Vagina (tissue), 2 donors: ENCODE measurements around the gene LGALS4. TPM values are rescaled to one million over a fixed set of nuclear protein-coding genes. Genes with fewer than 3 reads are reported as not detected.
A peak's percentile ranks its signal among the peaks of the same experiment; 100 is the strongest.
"Not testable (repeated sequence)": the region's sequence is repeated elsewhere in the genome, so short reads cannot be mapped to it uniquely, and the experiment has no call there.

Experiments used
- DNase-seq, 2 donors: peaks; one replicate each; pipeline ENCODE4 v3.0.0-alpha.2; 2017; ENCODE audit errors: extremely low spot score in 2 of 2
- H3K27ac ChIP-seq: fragments of 200-600 bp; sonication (generic); one replicate; pipeline ENCODE4 v1.5.1; 2019
- H3K27me3 ChIP-seq: fragments of 200-600 bp; sonication (generic); one replicate; pipeline ENCODE4 v1.5.1; 2019
- H3K36me3 ChIP-seq, 2 donors: fragments of 200-600 bp; sonication (generic); one replicate each; pipeline ENCODE4 v1.5.1; 2017 to 2019
- H3K4me1 ChIP-seq: fragments of 200-600 bp; sonication (generic); one replicate; pipeline ENCODE4 v1.5.1; 2019
- H3K4me3 ChIP-seq, 2 donors: fragments of 200-600 bp; sonication (generic); 1 replicate in 1 of 2; 2 replicates in 1 of 2; pipeline ENCODE4 v1.5.1; 2016 to 2019
- H3K9me3 ChIP-seq: fragments of 200-600 bp; sonication (generic); one replicate; pipeline ENCODE4 v1.5.1; 2019
- POLR2A ChIP-seq, 2 donors: fragments of 450-650 bp; IDR thresholded peaks; one replicate each; pipeline ENCODE4 v1.6.1; 2017; ENCODE audit warnings: antibody characterized with exemption in 2 of 2, mild to moderate bottlenecking in 2 of 2, moderate library complexity in 2 of 2
- POLR2AphosphoS5 ChIP-seq, 2 donors: sonication (generic); formaldehyde crosslinking; IDR thresholded peaks; one replicate each; pipeline ENCODE4 v1.9.0; 2017; ENCODE audit warnings: antibody characterized with exemption in 2 of 2, mild to moderate bottlenecking in 2 of 2, low read depth in 1 of 2; ENCODE audit not compliant: insufficient read depth in 1 of 2
- intact Hi-C: fragments of 100-400 bp; cut with DNase I; formaldehyde crosslinking; loops from one replicate; pipeline ENCODE4 v1.15.1; 2023
- total RNA-seq: library from RNA; depleted of rRNA; stranded (reverse); fragments of >200 nt; gene quantifications from one replicate; pipeline ENCODE4 v1.2.3, GENCODE V29; 2016
- TF ChIP-seq, protein P1 (sequence below), 3 experiments: fragments of 450-650 bp in 2 of 3; fragments of 200-600 bp in 1 of 3; sonication (generic) in 1 of 3; IDR thresholded peaks; one replicate each; pipeline ENCODE4 v1.5.1; 2017 to 2019; ENCODE audit warnings: antibody characterized with exemption in 3 of 3, mild to moderate bottlenecking in 2 of 3, moderate library complexity in 2 of 3

The LGALS4 gene
- total RNA-seq, 1 donor from 2014 or later = not detected

DNA sequence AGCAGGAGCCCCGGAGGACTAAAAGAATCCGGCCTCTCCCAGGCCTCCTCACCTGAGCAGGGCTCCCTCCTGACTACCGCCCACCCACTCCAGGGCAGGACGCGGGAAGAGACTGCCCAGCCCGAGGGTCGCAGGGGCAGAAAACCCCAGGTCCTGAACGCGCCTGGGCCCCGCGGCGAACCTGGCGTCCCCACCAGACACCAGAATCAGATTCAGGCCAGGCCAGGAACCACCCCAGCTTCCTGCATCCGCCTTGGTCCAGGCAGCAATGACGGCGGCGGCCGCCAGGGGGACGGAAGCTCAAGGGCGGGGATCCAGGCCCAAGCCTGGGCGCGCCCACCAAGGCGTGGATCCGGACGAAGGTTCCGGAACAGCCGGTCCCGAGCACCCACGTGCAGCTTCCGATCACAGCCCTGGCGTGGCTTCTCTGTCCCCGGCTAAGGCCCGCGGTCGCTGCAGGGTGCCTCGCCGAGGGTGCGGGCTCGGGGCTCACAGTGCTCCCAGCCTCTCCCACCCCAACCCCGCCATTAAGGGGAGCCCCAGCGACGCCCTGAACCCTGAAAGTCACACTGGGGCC lies 43.0 kb downstream of the LGALS4 start:
- Histone ChIP-seq H3K27ac (peak overlapping the region; percentile 85), H3K27me3 (no peaks in the 10 kb centered on the region), H3K36me3 (no peaks in the 10 kb centered on the region), H3K4me1 (peaks cover 16% of the 10 kb centered on the region), H3K4me3 (peak overlapping the region; percentile 36 to 45), H3K9me3 (no peaks in the 10 kb centered on the region)
- DNase-seq = no peak
- TF ChIP-seq POLR2AphosphoS5 (IDR thresholded peaks at IDR 0.05; ENCODE audit: insufficient read depth in 1 of 2, low read depth in 1 of 2) = peak; percentile 83 to 93
- peak in 1 of 2 donors; percentile 6 for TF ChIP-seq POLR2A (IDR thresholded peaks at IDR 0.05)
- TF ChIP-seq, protein P1, sequence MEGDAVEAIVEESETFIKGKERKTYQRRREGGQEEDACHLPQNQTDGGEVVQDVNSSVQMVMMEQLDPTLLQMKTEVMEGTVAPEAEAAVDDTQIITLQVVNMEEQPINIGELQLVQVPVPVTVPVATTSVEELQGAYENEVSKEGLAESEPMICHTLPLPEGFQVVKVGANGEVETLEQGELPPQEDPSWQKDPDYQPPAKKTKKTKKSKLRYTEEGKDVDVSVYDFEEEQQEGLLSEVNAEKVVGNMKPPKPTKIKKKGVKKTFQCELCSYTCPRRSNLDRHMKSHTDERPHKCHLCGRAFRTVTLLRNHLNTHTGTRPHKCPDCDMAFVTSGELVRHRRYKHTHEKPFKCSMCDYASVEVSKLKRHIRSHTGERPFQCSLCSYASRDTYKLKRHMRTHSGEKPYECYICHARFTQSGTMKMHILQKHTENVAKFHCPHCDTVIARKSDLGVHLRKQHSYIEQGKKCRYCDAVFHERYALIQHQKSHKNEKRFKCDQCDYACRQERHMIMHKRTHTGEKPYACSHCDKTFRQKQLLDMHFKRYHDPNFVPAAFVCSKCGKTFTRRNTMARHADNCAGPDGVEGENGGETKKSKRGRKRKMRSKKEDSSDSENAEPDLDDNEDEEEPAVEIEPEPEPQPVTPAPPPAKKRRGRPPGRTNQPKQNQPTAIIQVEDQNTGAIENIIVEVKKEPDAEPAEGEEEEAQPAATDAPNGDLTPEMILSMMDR (IDR thresholded peaks at IDR 0.05) = peak; percentile 70 to 89 (median 81)
- intact Hi-C loops = no loop called here

DNA sequence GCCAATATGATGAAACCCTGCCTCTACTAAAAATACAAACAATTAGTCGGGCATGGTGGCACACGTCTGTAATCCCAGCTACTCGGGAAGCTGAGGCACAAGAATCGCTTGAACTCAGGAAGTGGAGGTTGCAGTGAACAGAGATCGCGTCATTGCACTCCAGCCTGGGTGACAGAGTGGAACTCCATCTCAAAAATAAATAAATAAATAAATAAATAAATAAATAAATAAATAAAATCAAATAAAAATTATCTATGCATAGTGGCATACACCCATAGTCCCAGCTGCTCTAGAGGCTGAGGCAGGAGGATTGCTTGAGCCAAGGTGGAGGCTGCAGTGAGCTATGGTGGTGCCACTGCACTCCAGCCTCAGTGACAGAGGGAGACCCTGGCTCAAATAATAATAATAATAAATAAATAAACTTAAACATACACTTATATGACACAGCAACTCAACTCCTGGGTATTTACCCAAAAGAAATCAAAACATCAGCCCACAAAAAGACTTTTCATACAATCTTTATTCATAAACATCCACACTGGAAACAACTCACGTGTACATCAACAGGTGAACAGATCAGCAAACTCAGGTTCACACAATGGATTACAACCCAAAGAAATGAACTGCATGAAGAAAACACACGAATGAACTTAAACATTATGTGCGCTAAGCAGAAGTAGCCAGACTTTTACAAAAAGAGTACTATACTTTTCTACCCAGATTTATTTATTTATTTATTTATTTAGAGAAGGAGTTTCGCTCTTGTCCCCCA lies 46.3 kb downstream of the LGALS4 start:
- Histone ChIP-seq H3K36me3 (no peaks in the 10 kb centered on the region), H3K27me3 (no peaks in the 10 kb centered on the region), H3K27ac (no peak overlapping the region), H3K4me3 (no peak overlapping the region), H3K4me1 (peaks cover 11% of the 10 kb centered on the region), H3K9me3 (no peaks in the 10 kb centered on the region)
- TF ChIP-seq POLR2A (IDR thresholded peaks at IDR 0.05) (no peak), POLR2AphosphoS5 (IDR thresholded peaks at IDR 0.05; ENCODE audit: insufficient read depth in 1 of 2, low read depth in 1 of 2) (no peak)
- TF ChIP-seq, protein P1 (IDR thresholded peaks at IDR 0.05) = no peak
- DNase-seq = no peak
- intact Hi-C loops = no loop called here

DNA sequence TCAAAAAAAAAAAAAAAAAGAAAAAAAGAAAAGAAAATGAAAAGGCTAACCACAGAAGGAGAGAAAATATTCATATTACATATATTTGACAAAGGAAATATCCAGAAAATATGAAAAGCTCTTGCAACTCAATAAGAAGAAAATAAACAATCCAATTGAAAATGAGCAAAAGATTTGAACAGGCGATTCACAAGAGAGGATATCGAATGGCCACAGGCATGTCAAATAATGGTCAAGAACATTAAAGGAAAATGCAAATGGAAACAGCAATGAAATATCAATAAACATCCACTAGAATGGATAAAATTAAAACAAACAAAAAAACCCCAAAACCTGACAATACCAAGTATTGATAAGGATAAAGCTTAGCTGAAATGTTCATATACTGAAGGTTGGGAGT lies 47.5 kb downstream of the LGALS4 start:
- no peak overlapping the region for H3K27ac ChIP-seq
- H3K27me3 ChIP-seq = no peaks in the 10 kb centered on the region
- H3K9me3 ChIP-seq = no peaks in the 10 kb centered on the region
- H3K4me1 ChIP-seq = peaks cover 11% of the 10 kb centered on the region
- DNase-seq = no peak
- TF ChIP-seq POLR2A (IDR thresholded peaks at IDR 0.05) = no peak
- no peak for TF ChIP-seq POLR2AphosphoS5 (IDR thresholded peaks at IDR 0.05; ENCODE audit: insufficient read depth in 1 of 2, low read depth in 1 of 2)
- TF ChIP-seq, protein P1 (IDR thresholded peaks at IDR 0.05) = no peak
- no peak overlapping the region for H3K4me3 ChIP-seq
- intact Hi-C loops = no loop called here
- H3K36me3 ChIP-seq = no peaks in the 10 kb centered on the region

DNA sequence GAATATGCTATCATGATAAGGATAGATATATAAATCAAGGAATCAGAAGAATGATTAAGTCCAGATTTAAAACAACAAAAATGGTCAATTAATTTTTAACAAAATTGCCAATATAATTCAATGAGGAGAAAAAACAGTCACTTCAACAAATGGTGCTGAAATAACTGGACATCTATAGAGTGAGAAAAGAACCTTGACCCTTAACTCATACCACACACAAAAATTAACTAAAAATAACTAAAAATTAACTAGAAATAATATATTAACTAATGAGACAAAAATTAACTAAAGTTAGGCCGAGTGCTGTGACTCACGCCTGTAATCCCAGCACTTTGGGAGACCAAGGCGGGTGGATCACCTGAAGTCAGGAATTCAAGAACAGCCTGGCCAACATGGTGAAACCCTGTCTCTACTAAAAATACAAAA lies 48.9 kb downstream of the LGALS4 start:
- intact Hi-C loops = no loop called here
- H3K27me3 ChIP-seq = no peaks in the 10 kb centered on the region
- no peak overlapping the region for H3K27ac ChIP-seq
- H3K4me3 ChIP-seq = no peak overlapping the region
- TF ChIP-seq POLR2A (IDR thresholded peaks at IDR 0.05) (no peak), POLR2AphosphoS5 (IDR thresholded peaks at IDR 0.05; ENCODE audit: insufficient read depth in 1 of 2, low read depth in 1 of 2) (no peak)
- TF ChIP-seq, protein P1 (IDR thresholded peaks at IDR 0.05) = no peak
- no peak for DNase-seq
- no peaks in the 10 kb centered on the region for H3K9me3 ChIP-seq
- H3K4me1 ChIP-seq = no peaks in the 10 kb centered on the region
- no peaks in the 10 kb centered on the region for H3K36me3 ChIP-seq

- H3K4me3 ChIP-seq, H3K4me1 ChIP-seq, H3K27ac ChIP-seq, H3K9me3 ChIP-seq, H3K27me3 ChIP-seq, intact Hi-C loops, DNase-seq, H3K36me3 ChIP-seq: not testable (repeated sequence)
Observed at GRCh38 chr19:38761884-38762389, 50.8 kb downstream of the LGALS4 start.

DNA sequence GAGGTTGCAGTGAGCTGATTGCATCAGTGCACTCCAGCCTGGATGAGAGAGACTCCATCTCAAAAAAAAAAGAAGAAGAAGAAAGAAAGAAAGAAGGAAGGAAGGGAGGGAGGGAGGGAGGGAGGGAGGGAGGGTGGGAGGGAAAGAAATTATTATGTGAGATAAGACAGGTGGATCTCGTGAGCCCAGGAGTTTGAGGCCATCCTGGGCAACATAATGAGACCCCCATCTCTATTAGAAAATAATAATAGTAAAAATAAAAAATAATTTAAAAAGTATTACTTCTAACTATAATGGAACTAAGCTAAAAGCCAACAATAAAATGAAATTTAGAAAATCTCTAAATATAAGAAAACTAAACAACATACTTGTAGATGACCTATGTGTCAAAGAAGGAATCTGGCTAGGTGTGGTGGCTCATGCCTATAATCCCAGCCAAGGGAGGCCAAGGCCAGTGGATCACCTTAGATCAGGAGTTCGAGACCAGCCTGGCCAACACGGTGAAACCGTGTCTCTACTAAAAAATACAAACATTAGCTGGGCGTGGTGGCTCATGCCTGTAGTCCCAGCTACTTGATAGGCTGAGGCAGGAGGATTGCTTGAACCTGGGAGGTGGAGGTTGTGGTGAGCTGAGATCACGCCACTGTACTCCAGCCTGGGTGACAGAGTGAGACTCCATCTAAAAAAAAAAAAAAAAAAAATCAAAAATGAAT lies 51.8 kb downstream of the LGALS4 start:
- DNase-seq, H3K9me3 ChIP-seq, H3K36me3 ChIP-seq, H3K27ac ChIP-seq, H3K4me1 ChIP-seq, intact Hi-C loops, H3K27me3 ChIP-seq, H3K4me3 ChIP-seq: not testable (repeated sequence)
